SK-N-SH (cell line): ENCODE measurements around the gene ZNF211. TPM values are rescaled to one million over a fixed set of nuclear protein-coding genes. Genes with fewer than 3 reads are reported as not detected.

ENCODE experiments used
- CTCF ChIA-PET: fragments of 300-600, 350-600 bp; formaldehyde crosslinking; extraction: SDS; loops from one replicate; lab custom pipeline; 2021; lab: Yijun Ruan, JAX
- POLR2A ChIA-PET: fragments of 350-600 bp; sonication (Branson Sonifier 250); formaldehyde crosslinking; extraction: SDS; loops from one replicate; lab custom pipeline; 2020; ENCODE audit warnings: antibody characterized with exemption, inconsistent platforms; lab: Yijun Ruan, JAX
- DNase-seq: peaks from one replicate; pipeline ENCODE4 v3.0.0; 2012
- H2AFZ ChIP-seq: fragments of 200-600 bp; sonication (generic); 2 replicates; pipeline ENCODE4 v1.8.1; 2016; ENCODE audit warnings: antibody characterized with exemption, mild to moderate bottlenecking, low read depth
- H3F3A ChIP-seq: fragments of 200-600 bp; sonication (generic); replicated peaks from 2 replicates; pipeline ENCODE3; 2016; ENCODE audit warnings: antibody characterized with exemption, mild to moderate bottlenecking; ENCODE audit not compliant: insufficient read depth
- H3K27ac ChIP-seq, 2 experiments: fragments of 200-500 bp in 1 of 2; fragments of 200-600 bp in 1 of 2; sonication (Bioruptor generic) in 1 of 2; sonication (generic), shearing (Covaris generic) in 1 of 2; 2 replicates each; pipeline versions ENCODE4 v1.5.1 to v1.6.1; 2014 to 2016; ENCODE audit warnings: low read depth in 2 of 2, inconsistent platforms in 1 of 2, low read length in 1 of 2, mild to moderate bottlenecking in 1 of 2, mixed read lengths in 1 of 2
- H3K27me3 ChIP-seq: fragments of 200-600 bp; sonication (generic), shearing (Covaris generic); 2 replicates; pipeline ENCODE4 v1.6.1; 2016; ENCODE audit warnings: mixed run types; ENCODE audit not compliant: insufficient read depth
- H3K36me3 ChIP-seq, 2 experiments: fragments of 200-500 bp in 1 of 2; fragments of 200-600 bp in 1 of 2; sonication (Bioruptor generic) in 1 of 2; sonication (generic) in 1 of 2; replicated peaks in 1 of 2; 2 replicates each; pipeline versions ENCODE3 to v1.5.1; 2014 to 2016; ENCODE audit warnings: low read length in 1 of 2, mild to moderate bottlenecking in 1 of 2; ENCODE audit not compliant: insufficient read depth in 2 of 2, control insufficient read depth in 1 of 2
- H3K4me1 ChIP-seq, 2 experiments: fragments of 200-500 bp in 1 of 2; fragments of 200-600 bp in 1 of 2; sonication (Bioruptor generic) in 1 of 2; sonication (generic), shearing (Covaris generic) in 1 of 2; 2 replicates each; pipeline versions ENCODE4 v1.5.1 to v1.6.1; 2014 to 2016; ENCODE audit warnings: low read depth in 1 of 2, low read length in 1 of 2, mixed run types in 1 of 2; ENCODE audit not compliant: insufficient read depth in 2 of 2, control insufficient read depth in 1 of 2
- H3K4me2 ChIP-seq: fragments of 200-600 bp; sonication (generic), shearing (Covaris generic); 2 replicates; pipeline ENCODE4 v1.6.1; 2017; ENCODE audit warnings: mixed run types
- H3K4me3 ChIP-seq, 2 experiments: fragments of 200-500 bp in 1 of 2; fragments of 200-600 bp in 1 of 2; sonication (Bioruptor generic) in 1 of 2; sonication (generic), shearing (Covaris generic) in 1 of 2; 2 replicates each; pipeline versions ENCODE4 v1.5.1 to v1.8.1; 2014 to 2016; ENCODE audit warnings: low read depth in 2 of 2, inconsistent platforms in 1 of 2, low read length in 1 of 2, mild to moderate bottlenecking in 1 of 2, mixed read lengths in 1 of 2, moderate library complexity in 1 of 2
- H3K79me2 ChIP-seq: fragments of 200-600 bp; sonication (generic); 2 replicates; pipeline ENCODE4 v1.8.1; 2017; ENCODE audit warnings: mild to moderate bottlenecking; ENCODE audit not compliant: insufficient read depth
- H3K9ac ChIP-seq: fragments of 200-600 bp; sonication (generic); 2 replicates; pipeline ENCODE4 v1.6.1; 2017; ENCODE audit warnings: mixed run types
- H3K9me2 ChIP-seq: fragments of 200-600 bp; sonication (generic); 2 replicates; pipeline ENCODE4 v1.6.1; 2017; ENCODE audit warnings: mixed run types
- H3K9me3 ChIP-seq: fragments of 200-600 bp; sonication (generic); 2 replicates; pipeline ENCODE4 v1.6.1; 2017; ENCODE audit warnings: mixed run types, mild to moderate bottlenecking, moderate library complexity
- H4K20me1 ChIP-seq: fragments of 200-600 bp; sonication (generic); 2 replicates; pipeline ENCODE4 v1.6.1; 2017; ENCODE audit warnings: mild to moderate bottlenecking, mixed run types; ENCODE audit not compliant: insufficient read depth
- CTCF ChIP-seq: fragments of 200-600 bp; sonication (generic); IDR thresholded peaks from 2 replicates; pipeline ENCODE4 v1.6.1; 2017; ENCODE audit warnings: antibody characterized with exemption, mild to moderate bottlenecking, moderate library complexity
- EZH2phosphoT487 ChIP-seq: fragments of 200-600 bp; sonication (generic); IDR thresholded peaks from 2 replicates; pipeline ENCODE4 v1.6.1; 2017; ENCODE audit warnings: low read depth, mixed run types, mild to moderate bottlenecking, antibody characterized with exemption, moderate library complexity, borderline replicate concordance
- FOSL2 ChIP-seq: IDR thresholded peaks from 2 replicates; pipeline ENCODE4 v1.4.0; 2012; ENCODE audit warnings: low read depth, mild to moderate bottlenecking, moderate library complexity, borderline replicate concordance
- FOXJ3 ChIP-seq: sonication (generic); formaldehyde crosslinking; IDR thresholded peaks from 2 replicates; pipeline ENCODE4 v1.5.1; 2020; ENCODE audit warnings: mild to moderate bottlenecking, missing genetic modification reagents
- FOXM1 ChIP-seq: IDR thresholded peaks from 2 replicates; pipeline ENCODE4 v1.4.0; 2012; ENCODE audit warnings: low read depth, mild to moderate bottlenecking
- GABPA ChIP-seq: IDR thresholded peaks from 2 replicates; pipeline ENCODE4 v1.4.0; 2012; ENCODE audit warnings: low read depth, mild to moderate bottlenecking
- GATA2 ChIP-seq: sonication (generic); formaldehyde crosslinking; IDR thresholded peaks from 2 replicates; pipeline ENCODE4 v1.5.0; 2020; ENCODE audit warnings: mild to moderate bottlenecking, missing genetic modification reagents
- JUND ChIP-seq: IDR thresholded peaks from 2 replicates; pipeline ENCODE4 v1.4.0; 2012
- MAX ChIP-seq: IDR thresholded peaks from 2 replicates; pipeline ENCODE4 v1.4.0; 2012; ENCODE audit warnings: low read depth
- MXI1 ChIP-seq: IDR thresholded peaks from 2 replicates; pipeline ENCODE4 v1.6.1; 2012; ENCODE audit warnings: mild to moderate bottlenecking, low read depth, low read length, improper control_type of control experiment
- NFIC ChIP-seq: IDR thresholded peaks from 2 replicates; pipeline ENCODE4 v1.4.0; 2012; ENCODE audit warnings: borderline replicate concordance
- SIN3A ChIP-seq: IDR thresholded peaks from 2 replicates; pipeline ENCODE4 v1.6.1; 2012; ENCODE audit warnings: low read depth, mild to moderate bottlenecking, low read length, moderate library complexity, borderline replicate concordance
- TAF1 ChIP-seq: IDR thresholded peaks from 2 replicates; pipeline ENCODE4 v1.6.1; 2012; ENCODE audit warnings: low read depth, mild to moderate bottlenecking, low read length, moderate library complexity, borderline replicate concordance
- TCF12 ChIP-seq: IDR thresholded peaks from 2 replicates; pipeline ENCODE4 v1.4.0; 2012
- YY1 ChIP-seq: IDR thresholded peaks from 2 replicates; pipeline ENCODE4 v1.4.0; 2012; ENCODE audit warnings: low read depth, mild to moderate bottlenecking
- ZBTB33 ChIP-seq: IDR thresholded peaks from 2 replicates; pipeline ENCODE4 v1.4.0; 2012; ENCODE audit warnings: low read depth, borderline replicate concordance
- WGBS: methylation state at CpG from one replicate; pipeline ENCODE4 v1.1.6; 2017; ENCODE audit warnings: low lambda C conversion rate; 5-methylcytosine and 5-hydroxymethylcytosine counted together
- polyA plus RNA-seq, 3 experiments: library from polyadenylated mRNA; depleted of rRNA; stranded (reverse); fragments of >200 nt; gene quantifications; 2 replicates each; pipeline ENCODE4 v1.2.3, GENCODE V29; 2012
- TF ChIP-seq, protein P1 (sequence below): IDR thresholded peaks from 2 replicates; pipeline ENCODE4 v1.4.0; 2012; ENCODE audit warnings: low read depth, borderline replicate concordance
- TF ChIP-seq, protein P2 (sequence below): fragments of 150-350 bp; IDR thresholded peaks from 2 replicates; pipeline ENCODE4 v1.6.1; 2017; ENCODE audit warnings: antibody characterized with exemption, low read length, low read depth, borderline replicate concordance
- TF ChIP-seq, protein P3 (sequence below): IDR thresholded peaks from 2 replicates; pipeline ENCODE4; 2012

The ZNF211 gene
- polyA plus RNA-seq, 1 of the 3 experiments (the other 2 are of a cell fraction), result 8.6 TPM

DNA sequence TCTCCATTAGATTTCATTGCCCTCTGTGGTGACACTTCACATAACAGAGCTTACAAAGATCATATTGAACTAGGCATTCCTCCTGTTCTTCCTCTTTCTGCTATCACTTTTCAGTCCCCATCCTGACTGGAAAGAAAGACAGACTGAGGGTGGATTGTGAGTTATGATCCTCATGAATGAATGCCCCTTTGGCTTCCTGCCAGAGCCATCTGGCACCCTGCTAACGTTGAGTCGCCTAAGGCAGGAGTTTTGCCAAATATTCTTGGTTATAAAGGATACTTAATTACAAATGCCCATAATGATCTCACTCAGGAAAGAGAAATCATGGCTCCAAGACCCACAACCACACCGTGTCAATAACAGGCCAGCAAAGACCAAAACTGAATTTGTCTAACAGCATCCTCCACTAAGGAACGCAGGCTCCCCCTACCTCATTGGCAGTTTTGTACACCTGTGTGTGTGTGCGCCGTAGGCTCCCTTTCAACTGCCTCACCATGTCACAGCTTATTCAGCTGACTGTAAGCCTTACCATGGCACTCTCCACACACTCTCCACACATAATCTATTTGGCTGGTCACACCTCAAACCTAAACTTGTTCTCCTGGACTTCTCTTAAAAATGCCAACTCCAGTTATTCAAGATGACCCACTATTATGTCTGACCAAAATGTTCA is 15.5 kb downstream of the ZNF211 start:
- H3K4me2 ChIP-seq, result no peak overlapping the region
- no peaks in the 10 kb centered on the region for H4K20me1 ChIP-seq
- ChIA-PET CTCF (interaction anchor here (1.6 kb wide), 1 partner anchor 11 kb away, joined by 4 read pairs; no protein-coding TSS in a partner anchor), POLR2A (no interaction called here)
- no peak overlapping the region for H3K9ac ChIP-seq
- TF ChIP-seq, protein P1, sequence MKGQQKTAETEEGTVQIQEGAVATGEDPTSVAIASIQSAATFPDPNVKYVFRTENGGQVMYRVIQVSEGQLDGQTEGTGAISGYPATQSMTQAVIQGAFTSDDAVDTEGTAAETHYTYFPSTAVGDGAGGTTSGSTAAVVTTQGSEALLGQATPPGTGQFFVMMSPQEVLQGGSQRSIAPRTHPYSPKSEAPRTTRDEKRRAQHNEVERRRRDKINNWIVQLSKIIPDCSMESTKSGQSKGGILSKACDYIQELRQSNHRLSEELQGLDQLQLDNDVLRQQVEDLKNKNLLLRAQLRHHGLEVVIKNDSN, result no peak
- TF ChIP-seq SIN3A (no peak), GATA2 (CRISPR knock-in tag) (no peak), JUND (no peak), TCF12 (no peak), GABPA (no peak), CTCF (no peak), MXI1 (no peak), YY1 (no peak), FOXJ3 (CRISPR knock-in tag) (no peak), EZH2phosphoT487 (no peak)
- TF ChIP-seq, protein P2, sequence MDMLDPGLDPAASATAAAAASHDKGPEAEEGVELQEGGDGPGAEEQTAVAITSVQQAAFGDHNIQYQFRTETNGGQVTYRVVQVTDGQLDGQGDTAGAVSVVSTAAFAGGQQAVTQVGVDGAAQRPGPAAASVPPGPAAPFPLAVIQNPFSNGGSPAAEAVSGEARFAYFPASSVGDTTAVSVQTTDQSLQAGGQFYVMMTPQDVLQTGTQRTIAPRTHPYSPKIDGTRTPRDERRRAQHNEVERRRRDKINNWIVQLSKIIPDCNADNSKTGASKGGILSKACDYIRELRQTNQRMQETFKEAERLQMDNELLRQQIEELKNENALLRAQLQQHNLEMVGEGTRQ, result no peak
- H3K9me3 ChIP-seq, result no peaks in the 10 kb centered on the region
- H3K4me3 ChIP-seq, result no peak overlapping the region
- no peaks in the 10 kb centered on the region for H3F3A ChIP-seq
- no peaks in the 10 kb centered on the region; a peak in 1 of 4 replicates for H3K4me1 ChIP-seq
- DNase-seq, result peak; percentile 23
- no peaks in the 10 kb centered on the region for H3K9me2 ChIP-seq
- no peak overlapping the region for H3K27ac ChIP-seq
- H3K36me3 ChIP-seq, result peaks cover 0 to under 1% of the 10 kb centered on the region in 2 experiments
- WGBS, result 15% methylated on average over 6 of the region's 6 CpGs
- H3K27me3 ChIP-seq, result no peaks in the 10 kb centered on the region
- no peak overlapping the region for H2AFZ ChIP-seq
- no peaks in the 10 kb centered on the region for H3K79me2 ChIP-seq

DNA sequence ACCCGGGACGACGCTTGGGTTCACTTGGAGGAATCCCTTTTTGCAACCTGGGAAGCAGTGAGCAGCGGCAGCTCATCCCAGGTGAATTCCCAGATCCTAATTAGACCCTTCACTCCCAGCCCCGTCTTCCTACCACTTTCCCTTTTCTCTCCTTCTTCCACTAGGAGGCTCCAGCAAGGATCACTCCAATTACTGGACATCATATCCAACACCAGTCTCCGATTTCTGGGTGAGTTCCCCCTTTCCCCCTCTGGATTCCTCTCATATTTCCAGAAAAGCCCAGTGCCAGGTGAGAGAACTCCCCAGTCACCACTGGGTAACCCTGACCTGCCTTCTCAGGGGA is 18.7 kb downstream of the ZNF211 start:
- H4K20me1 ChIP-seq, result no peaks in the 10 kb centered on the region
- POLR2A ChIA-PET, result no interaction called here
- 25% methylated on average over 6 of the region's 6 CpGs for WGBS
- no peak overlapping the region for H3K4me2 ChIP-seq
- no peak for TF ChIP-seq FOSL2
- no peak for TF ChIP-seq TAF1
- no peak for TF ChIP-seq MXI1
- no peak for TF ChIP-seq JUND
- no peak for TF ChIP-seq ZBTB33
- no peak for TF ChIP-seq MAX
- TF ChIP-seq NFIC, result no peak
- TF ChIP-seq SIN3A, result no peak
- no peak for TF ChIP-seq FOXM1
- TF ChIP-seq TCF12, result no peak
- TF ChIP-seq, protein P3, sequence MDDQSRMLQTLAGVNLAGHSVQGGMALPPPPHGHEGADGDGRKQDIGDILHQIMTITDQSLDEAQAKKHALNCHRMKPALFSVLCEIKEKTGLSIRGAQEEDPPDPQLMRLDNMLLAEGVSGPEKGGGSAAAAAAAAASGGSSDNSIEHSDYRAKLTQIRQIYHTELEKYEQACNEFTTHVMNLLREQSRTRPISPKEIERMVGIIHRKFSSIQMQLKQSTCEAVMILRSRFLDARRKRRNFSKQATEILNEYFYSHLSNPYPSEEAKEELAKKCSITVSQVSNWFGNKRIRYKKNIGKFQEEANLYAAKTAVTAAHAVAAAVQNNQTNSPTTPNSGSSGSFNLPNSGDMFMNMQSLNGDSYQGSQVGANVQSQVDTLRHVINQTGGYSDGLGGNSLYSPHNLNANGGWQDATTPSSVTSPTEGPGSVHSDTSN, result no peak
- TF ChIP-seq, all 33 proteins: peak for 0
- DNase-seq, result no peak
- Histone ChIP-seq H2AFZ (no peak overlapping the region), H3K9ac (no peak overlapping the region), H3K9me3 (no peaks in the 10 kb centered on the region), H3K27me3 (no peaks in the 10 kb centered on the region), H3K4me3 (no peak overlapping the region), H3K4me1 (no peaks in the 10 kb centered on the region; a peak in 1 of 4 replicates), H3K27ac (no peak overlapping the region), H3K36me3 (no peaks in the 10 kb centered on the region), H3K79me2 (no peaks in the 10 kb centered on the region), H3K9me2 (no peaks in the 10 kb centered on the region), H3F3A (no peaks in the 10 kb centered on the region)
- CTCF ChIA-PET, result interaction anchor here (1.1 kb wide), 1 partner anchor 14 kb away, joined by 3 read pairs; no protein-coding TSS in a partner anchor
